ENCODE data around the gene PTPRG. TPM values are rescaled to one million over a fixed set of nuclear protein-coding genes. Genes with fewer than 3 reads are reported as not detected.

PTPRG gene
- total and polyA plus RNA-seq, 7 donors: 0.69 to 76.3 (median 62.7) TPM

- no peaks in the 10 kb centered on the region for H3K9me3 ChIP-seq
- 36 to 61% methylated on average over 12 of the region's 12 CpGs for WGBS, 2 donors
- intact Hi-C loops (cut with DNase I): no loop called here
- H3K27ac ChIP-seq: peak overlapping the region in 3 of 4 donors; percentile 66 to 72 (median 71)
- no peaks in the 10 kb centered on the region for H3K36me3 ChIP-seq
- no peak for DNase-seq
- no peak for TF ChIP-seq POLR2AphosphoS5 (IDR thresholded peaks at IDR 0.05)
- H3K4me3 ChIP-seq: peak overlapping the region; percentile 27 to 61 (median 52)
- H3K27me3 ChIP-seq: no peaks in the 10 kb centered on the region
- peaks cover 0 to 17% (median 8%) of the 10 kb centered on the region in 4 donors for H3K4me1 ChIP-seq
Observed at GRCh38 chr3:62318365-62318751, 757.0 kb downstream of the PTPRG start.

- Histone ChIP-seq H3K36me3 (peaks cover 0 to 5% (median 0%) of the 10 kb centered on the region in 4 donors), H3K27me3 (no peaks in the 10 kb centered on the region), H3K9me3 (no peaks in the 10 kb centered on the region), H3K4me3 (peak overlapping the region; percentile 27 to 61 (median 52)), H3K27ac (peak overlapping the region; percentile 53 to 72 (median 68)), H3K4me1 (peaks cover 0 to 17% (median 8%) of the 10 kb centered on the region in 4 donors)
- TF ChIP-seq POLR2A (IDR thresholded peaks at IDR 0.05): no peak
- TF ChIP-seq POLR2AphosphoS5 (IDR thresholded peaks at IDR 0.05): peak in 2 of 4 donors; percentile 59 to 65
- WGBS, 2 donors: 3 to 14% methylated on average over 60 of the region's 60 CpGs
- DNase-seq: peak; percentile 85
- intact Hi-C loops (cut with DNase I): no loop called here
Observed at GRCh38 chr3:62318752-62319569, 757.6 kb downstream of the PTPRG start.

GRCh38 chr3:62319570-62320243 lies 758.3 kb downstream of the PTPRG start:
- Histone ChIP-seq H3K4me1 (peaks cover 0 to 17% (median 8%) of the 10 kb centered on the region in 4 donors), H3K36me3 (peaks cover 0 to 12% (median 0%) of the 10 kb centered on the region in 4 donors), H3K9me3 (no peaks in the 10 kb centered on the region), H3K27me3 (no peaks in the 10 kb centered on the region), H3K4me3 (peak overlapping the region in 3 of 4 donors; percentile 49 to 61 (median 56)), H3K27ac (peak overlapping the region in 2 of 4 donors; percentile 71 to 72)
- intact Hi-C loops (cut with DNase I): no loop called here
- WGBS, 2 donors: 66 to 80% methylated on average over 7 of the region's 7 CpGs
- DNase-seq: no peak
- no peak for TF ChIP-seq POLR2A (IDR thresholded peaks at IDR 0.05)

GRCh38 chr3:62323241-62323640 lies 761.9 kb downstream of the PTPRG start:
- Histone ChIP-seq H3K36me3 (peaks cover 0 to 13% (median 0%) of the 10 kb centered on the region in 4 donors), H3K27ac (no peak overlapping the region), H3K4me3 (no peak overlapping the region), H3K4me1 (peaks cover 0 to 17% (median 8%) of the 10 kb centered on the region in 4 donors), H3K9me3 (no peaks in the 10 kb centered on the region), H3K27me3 (no peaks in the 10 kb centered on the region)
- no peak for DNase-seq
- no peak for TF ChIP-seq EP300 (IDR thresholded peaks at IDR 0.05)
- no peak for TF ChIP-seq CTCF (IDR thresholded peaks at IDR 0.05)
- no peak for TF ChIP-seq POLR2A (IDR thresholded peaks at IDR 0.05)
- WGBS, 2 donors: 87% methylated on average over 1 of the region's 1 CpG
- intact Hi-C loops (cut with DNase I): no loop called here

GRCh38 chr3:62325896-62326295 lies 764.5 kb downstream of the PTPRG start:
- Histone ChIP-seq H3K4me3 (no peak overlapping the region), H3K4me1 (no peaks in the 10 kb centered on the region), H3K27ac (no peak overlapping the region), H3K27me3 (no peaks in the 10 kb centered on the region), H3K9me3 (no peaks in the 10 kb centered on the region), H3K36me3 (peaks cover 0 to 13% (median 0%) of the 10 kb centered on the region in 4 donors)
- no peak for DNase-seq
- TF ChIP-seq EP300 (IDR thresholded peaks at IDR 0.05) (no peak), CTCF (IDR thresholded peaks at IDR 0.05) (no peak), POLR2AphosphoS5 (IDR thresholded peaks at IDR 0.05) (no peak), POLR2A (IDR thresholded peaks at IDR 0.05) (no peak)
- intact Hi-C loops (cut with DNase I): no loop called here
- 72 to 86% methylated on average over 8 of the region's 8 CpGs for WGBS, 2 donors

GRCh38 chr3:62329971-62330370 lies 768.6 kb downstream of the PTPRG start:
- TF ChIP-seq EP300 (IDR thresholded peaks at IDR 0.05) (no peak), POLR2A (IDR thresholded peaks at IDR 0.05) (no peak), POLR2AphosphoS5 (IDR thresholded peaks at IDR 0.05) (no peak)
- 86 to 94% methylated on average over 5 of the region's 5 CpGs for WGBS, 2 donors
- intact Hi-C loops (cut with DNase I): no loop called here

More at GRCh38 chr3:62329971-62330370, 768.6 kb downstream of the PTPRG start:
- Histone ChIP-seq H3K4me3 (no peak overlapping the region), H3K27ac (no peak overlapping the region), H3K4me1 (no peaks in the 10 kb centered on the region), H3K9me3 (no peaks in the 10 kb centered on the region), H3K27me3 (no peaks in the 10 kb centered on the region), H3K36me3 (no peaks in the 10 kb centered on the region)
- DNase-seq: no peak
